HepG2 (cell line): ENCODE measurements around the gene MPP1. TPM values are rescaled to one million over a fixed set of nuclear protein-coding genes. Genes with fewer than 3 reads are reported as not detected.

Source experiments
- ATAC-seq: fragments of 200-7000 bp; cut with Tn5 transposase; 3 replicates; pipeline ENCODE4 v1.9.1; 2020; ENCODE audit warnings: mild to moderate bottlenecking, moderate library complexity
- BruUV-seq: library from RNA; stranded (reverse); fragments of 400-500 nt; replicated peaks from 2 replicates; lab custom pipeline; 2021; lab: Mats Ljungman, UMichigan
- CTCF ChIA-PET: fragments of 300-600 bp; formaldehyde crosslinking; extraction: SDS; loops from one replicate; lab custom pipeline; 2021; ENCODE audit warnings: low total read pairs, inconsistent platforms, low intra/inter-chr PET ratio; lab: Yijun Ruan, JAX
- POLR2A ChIA-PET: fragments of 350-600 bp; sonication (Branson Sonifier 250); formaldehyde crosslinking; loops from one replicate; lab custom pipeline; 2020; ENCODE audit warnings: antibody characterized with exemption, inconsistent platforms; lab: Yijun Ruan, JAX
- DNase-seq: peaks from one replicate; pipeline ENCODE4 v3.0.0-alpha.2; 2015; ENCODE audit warnings: low spot score
- FAIRE-seq: peaks from 3 replicates; lab custom pipeline; 2011; peaks lifted over from hg19 to GRCh38; lab: Jason Lieb, UNC
- H2AFZ ChIP-seq: one replicate; pipeline ENCODE4 v1.6.1; 2011; ENCODE audit warnings: low read length, inconsistent platforms
- H3K27ac ChIP-seq: fragments of 300-600 bp; 3 replicates; pipeline ENCODE4 v1.8.0; 2011; ENCODE audit warnings: mixed run types, mild to moderate bottlenecking, mixed read lengths, low read length, inconsistent platforms; ENCODE audit not compliant: insufficient read depth; ENCODE audit errors: extremely low read length
- H3K27me3 ChIP-seq, 2 experiments: fragments of 200-600 bp in 1 of 2; 2 replicates in 1 of 2; 3 replicates in 1 of 2; pipeline versions ENCODE4 v1.6.0 to v1.8.0; 2011; ENCODE audit warnings: low read length in 2 of 2, mild to moderate bottlenecking in 2 of 2, moderate library complexity in 2 of 2, inconsistent platforms in 1 of 2; ENCODE audit not compliant: insufficient read depth in 2 of 2, control insufficient read depth in 1 of 2
- H3K36me3 ChIP-seq, 2 experiments: fragments of 200-600 bp in 1 of 2; replicated peaks in 1 of 2; 2 replicates in 1 of 2; 3 replicates in 1 of 2; pipeline versions ENCODE4 v1.5.1 to v1.8.0; 2011; ENCODE audit warnings: low read length in 2 of 2, inconsistent platforms in 1 of 2; ENCODE audit not compliant: insufficient read depth in 2 of 2, control insufficient read depth in 1 of 2
- H3K4me1 ChIP-seq: 2 replicates; pipeline ENCODE4 v1.5.1; 2012; ENCODE audit warnings: low read length, inconsistent platforms; ENCODE audit not compliant: insufficient read depth
- H3K4me2 ChIP-seq: 2 replicates; pipeline ENCODE4 v1.6.0; 2011; ENCODE audit warnings: low read depth, low read length, inconsistent platforms
- H3K4me3 ChIP-seq, 3 experiments: fragments of 200-600 bp in 1 of 3; sonication (generic), shearing (Covaris generic) in 1 of 3; replicated peaks in 1 of 3; 2 replicates each; pipeline ENCODE4 v1.5.1; 2011 to 2016; ENCODE audit warnings: low read length in 3 of 3, inconsistent platforms in 2 of 3, low read depth in 2 of 3, mild to moderate bottlenecking in 2 of 3, control low read depth in 1 of 3, mixed read lengths in 1 of 3; ENCODE audit not compliant: insufficient read depth in 1 of 3
- H3K79me2 ChIP-seq: one replicate; pipeline ENCODE4 v1.6.1; 2011; ENCODE audit warnings: low read length, inconsistent platforms; ENCODE audit not compliant: insufficient read depth
- H3K9ac ChIP-seq: 2 replicates; pipeline ENCODE4 v1.6.0; 2011; ENCODE audit warnings: mild to moderate bottlenecking, low read depth, low read length, inconsistent platforms; ENCODE audit not compliant: insufficient read depth
- H3K9me3 ChIP-seq: 2 replicates; pipeline ENCODE4 v1.5.1; 2012; ENCODE audit warnings: mild to moderate bottlenecking, low read length
- H4K20me1 ChIP-seq: 2 replicates; pipeline ENCODE4 v1.6.0; 2011; ENCODE audit warnings: inconsistent platforms, mild to moderate bottlenecking, low read length, moderate library complexity; ENCODE audit not compliant: insufficient read depth
- AGO2 ChIP-seq: fragments of 200-400 bp; formaldehyde crosslinking; optimal IDR thresholded peaks from 2 replicates; pipeline ENCODE3; 2017; ENCODE audit warnings: mild to moderate bottlenecking, low read depth, low read length, moderate library complexity
- AHR ChIP-seq: IDR thresholded peaks from 2 replicates; pipeline ENCODE4 v1.6.1; 2018; ENCODE audit warnings: missing genetic modification reagents, missing compliant biosample characterization
- BORCS8-MEF2B ChIP-seq: sonication (generic); formaldehyde crosslinking; IDR thresholded peaks from 2 replicates; pipeline ENCODE4 v1.8.0; 2022; ENCODE audit warnings: mild to moderate bottlenecking, missing genetic modification reagents
- CREB1 ChIP-seq, 2 experiments: fragments of 450-650 bp in 1 of 2; IDR thresholded peaks; 2 replicates each; pipeline ENCODE4 v1.6.1; 2016 to 2017; ENCODE audit warnings: control low read depth in 1 of 2, mild to moderate bottlenecking in 1 of 2, missing compliant biosample characterization in 1 of 2, missing genetic modification characterization in 1 of 2
- EED ChIP-seq: sonication (generic); formaldehyde crosslinking; IDR thresholded peaks from 2 replicates; pipeline ENCODE4 v1.5.0; 2020; ENCODE audit warnings: mild to moderate bottlenecking, missing genetic modification reagents
- HNRNPK ChIP-seq: fragments of 200-400 bp; formaldehyde crosslinking; IDR thresholded peaks from 2 replicates; pipeline ENCODE4 v1.6.1; 2018; ENCODE audit warnings: low read length, low read depth, moderate library complexity, mild to moderate bottlenecking; ENCODE audit not compliant: poor library complexity, severe bottlenecking
- KAT8 ChIP-seq: IDR thresholded peaks from 2 replicates; pipeline ENCODE4 v1.6.1; 2016; ENCODE audit warnings: missing genetic modification reagents, missing compliant biosample characterization
- MAZ ChIP-seq, 2 experiments: sonication (generic) in 1 of 2; formaldehyde crosslinking in 1 of 2; IDR thresholded peaks; 2 replicates each; pipeline versions ENCODE4 v1.5.0 to v1.6.1; 2012 to 2020; ENCODE audit warnings: low read depth in 2 of 2, mild to moderate bottlenecking in 2 of 2, borderline replicate concordance in 1 of 2, improper control_type of control experiment in 1 of 2, low read length in 1 of 2, missing genetic modification reagents in 1 of 2, moderate library complexity in 1 of 2
- RFX3 ChIP-seq: IDR thresholded peaks from 2 replicates; pipeline ENCODE4 v1.6.1; 2016; ENCODE audit warnings: missing biosample characterization, missing genetic modification reagents
- SMAD3 ChIP-seq: sonication (generic); formaldehyde crosslinking; IDR thresholded peaks from 2 replicates; pipeline ENCODE4 v1.4.0; 2020; ENCODE audit warnings: missing genetic modification reagents
- ZNF382 ChIP-seq: sonication (generic); formaldehyde crosslinking; IDR thresholded peaks from 2 replicates; pipeline ENCODE4 v1.5.0; 2020; ENCODE audit warnings: missing genetic modification reagents, mild to moderate bottlenecking, borderline replicate concordance
- WGBS: methylation state at CpG from one replicate; pipeline ENCODE4 v1.1.6; 2017; ENCODE audit warnings: low lambda C conversion rate; 5-methylcytosine and 5-hydroxymethylcytosine counted together
- in situ Hi-C: cut with HindIII; loops from 2 replicates; pipeline ENCODE4 v1.10.0; 2017; ENCODE audit warnings: low pct_unique_long_range_greater_than_20kb; ENCODE audit not compliant: extremely low pct_ligation_motif_present
- intact Hi-C: fragments of 100-400 bp; cut with micrococcal nuclease; formaldehyde crosslinking; loops from one replicate; pipeline ENCODE4 v1.10.0; 2022; ENCODE audit not compliant: unreplicated experiment
- polyA plus RNA-seq, 8 experiments: library from polyadenylated mRNA; depleted of rRNA in 3 of 8; stranded (reverse) in 7 of 8; unstranded in 1 of 8; fragments of >200 nt; fragmentation: Illumina TruSeq in 4 of 8; extraction: Trizol in 4 of 8; gene quantifications; 2 replicates each; pipeline versions ENCODE4 v1.2.1 to v1.2.3, GENCODE V29; 2011 to 2016; ENCODE audit warnings: low read depth in 4 of 8, missing spikeins in 1 of 8, mixed read lengths in 1 of 8; ENCODE audit not compliant: insufficient read depth in 1 of 8
- total RNA-seq, 5 experiments: library from RNA; depleted of rRNA; stranded (reverse); fragments of >200 nt; fragmentation: Illumina TruSeq; extraction: Trizol; gene quantifications; 2 replicates each; pipeline ENCODE4 v1.2.3, GENCODE V29; 2016; ENCODE audit warnings: low read depth in 1 of 5
- TF ChIP-seq, protein P1 (sequence below): sonication (generic); formaldehyde crosslinking; IDR thresholded peaks from 2 replicates; pipeline ENCODE4 v1.4.0; 2020; ENCODE audit warnings: missing genetic modification reagents
- TF ChIP-seq, protein P2 (sequence below): sonication (generic); formaldehyde crosslinking; IDR thresholded peaks from 2 replicates; pipeline ENCODE4 v1.5.0; 2020; ENCODE audit warnings: missing genetic modification reagents, mild to moderate bottlenecking, borderline replicate concordance
- TF ChIP-seq, protein P3 (sequence below): sonication (generic); formaldehyde crosslinking; IDR thresholded peaks from 2 replicates; pipeline ENCODE4 v1.4.0; 2020; ENCODE audit warnings: missing genetic modification reagents, borderline replicate concordance
- TF ChIP-seq, protein P4 (sequence below): sonication (generic); formaldehyde crosslinking; IDR thresholded peaks from 2 replicates; pipeline ENCODE4 v1.8.0; 2023; ENCODE audit warnings: mild to moderate bottlenecking, missing genetic modification reagents

The MPP1 gene
- total and polyA plus RNA-seq, 2 of the 13 experiments (the other 11 are each of a cell fraction or from before 2014, with no cell fraction given): 7.8 to 8.1 TPM

DNA sequence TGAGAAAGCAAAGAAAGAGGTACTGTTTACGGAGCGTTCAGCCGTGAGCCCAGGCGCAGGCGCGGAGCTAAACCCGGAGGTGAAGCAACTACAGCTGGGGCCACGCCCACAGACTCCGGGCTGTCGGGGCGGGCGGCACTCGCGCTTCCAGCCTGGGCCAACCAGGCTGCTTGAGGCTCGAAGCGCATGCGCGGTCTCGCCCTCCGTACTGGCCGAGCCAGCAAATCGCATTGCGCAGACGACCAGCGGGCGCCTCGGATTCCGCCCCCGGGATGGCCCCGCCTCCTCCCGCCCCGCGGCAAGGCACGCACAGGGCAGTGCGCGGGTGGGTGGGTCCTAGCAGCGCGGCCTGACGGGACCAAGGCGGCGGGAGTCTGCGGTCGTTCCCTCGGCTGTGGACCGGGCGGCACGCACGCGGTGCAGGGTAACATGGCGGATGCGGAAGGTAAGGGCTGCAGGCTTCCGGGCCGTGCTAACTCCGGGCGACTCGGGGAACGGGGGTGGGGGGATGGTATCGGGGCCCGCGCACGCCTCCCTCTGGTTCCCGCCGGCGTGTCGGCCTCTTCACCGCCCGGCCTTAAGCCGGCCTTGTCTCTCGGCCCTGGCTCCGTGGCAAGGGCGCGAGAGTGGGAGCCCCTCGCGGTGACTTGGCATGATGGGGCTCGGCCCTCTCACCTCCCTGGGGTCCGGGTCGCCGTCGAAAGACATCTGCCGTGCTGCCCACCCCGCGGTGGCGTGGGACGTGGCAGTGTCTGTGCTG lies 42.6 kb downstream of the MPP1 start, which contains the start of gene DKC1:
TSS of gene DKC1 (plus strand) at position 328 of the 760 bp plus-strand sequence. CDS start at position 430, 102 bp downstream.
- DNase-seq (peak; percentile 88), ATAC-seq (peak; percentile 94), FAIRE-seq (no peak)
- Histone ChIP-seq H3K36me3 (peaks cover 7 to 25% of the 10 kb centered on the region in 2 experiments; a peak in 4 of 5 replicates), H3K79me2 (peaks cover 32% of the 10 kb centered on the region), H3K9me3 (no peaks in the 10 kb centered on the region), H4K20me1 (no peaks in the 10 kb centered on the region), H3K4me3 (peak within 1 kb of the TSS; percentile 46 to 69 (median 65); a peak in 5 of 6 replicates), H3K9ac (peak within 1 kb of the TSS; percentile 78), H3K4me1 (peaks cover 27% of the 10 kb centered on the region), H3K4me2 (peak within 1 kb of the TSS; percentile 84), H3K27me3 (no peaks in the 10 kb centered on the region; a peak in 1 of 5 replicates), H2AFZ (peak within 1 kb of the TSS; percentile 46), H3K27ac (peak within 1 kb of the TSS; percentile 77)
- POLR2A ChIA-PET: interaction anchor here (1.0 to 2.0 kb wide), 6 partner anchors 14 to 226 kb away, joined by 3 to 23 read pairs (median 4); partner anchors contain the start of genes IKBKG and MPP1
- intact Hi-C loops (loop anchor here (1.0 kb wide), 1 partner anchor 37 kb away; no protein-coding TSS in a partner anchor), in situ Hi-C loops (no loop called here)
- no CpG with 5 or more reads among the region's 84 CpGs for WGBS
- no TSS peak for BruUV-seq
- CTCF ChIA-PET: no interaction called here
- 0 out of 2 replicates have a peak, but pooled peaks have one; percentile 47 for TF ChIP-seq BORCS8-MEF2B
- TF ChIP-seq EED (CRISPR knock-in tag): 0 out of 2 replicates have a peak, but pooled peaks have one; percentile 78
- TF ChIP-seq, protein P1, sequence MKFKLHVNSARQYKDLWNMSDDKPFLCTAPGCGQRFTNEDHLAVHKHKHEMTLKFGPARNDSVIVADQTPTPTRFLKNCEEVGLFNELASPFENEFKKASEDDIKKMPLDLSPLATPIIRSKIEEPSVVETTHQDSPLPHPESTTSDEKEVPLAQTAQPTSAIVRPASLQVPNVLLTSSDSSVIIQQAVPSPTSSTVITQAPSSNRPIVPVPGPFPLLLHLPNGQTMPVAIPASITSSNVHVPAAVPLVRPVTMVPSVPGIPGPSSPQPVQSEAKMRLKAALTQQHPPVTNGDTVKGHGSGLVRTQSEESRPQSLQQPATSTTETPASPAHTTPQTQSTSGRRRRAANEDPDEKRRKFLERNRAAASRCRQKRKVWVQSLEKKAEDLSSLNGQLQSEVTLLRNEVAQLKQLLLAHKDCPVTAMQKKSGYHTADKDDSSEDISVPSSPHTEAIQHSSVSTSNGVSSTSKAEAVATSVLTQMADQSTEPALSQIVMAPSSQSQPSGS (CRISPR knock-in tag): no peak
- peak; percentile 80 for TF ChIP-seq AGO2
- TF ChIP-seq, protein P2, sequence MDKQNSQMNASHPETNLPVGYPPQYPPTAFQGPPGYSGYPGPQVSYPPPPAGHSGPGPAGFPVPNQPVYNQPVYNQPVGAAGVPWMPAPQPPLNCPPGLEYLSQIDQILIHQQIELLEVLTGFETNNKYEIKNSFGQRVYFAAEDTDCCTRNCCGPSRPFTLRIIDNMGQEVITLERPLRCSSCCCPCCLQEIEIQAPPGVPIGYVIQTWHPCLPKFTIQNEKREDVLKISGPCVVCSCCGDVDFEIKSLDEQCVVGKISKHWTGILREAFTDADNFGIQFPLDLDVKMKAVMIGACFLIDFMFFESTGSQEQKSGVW (CRISPR knock-in tag): no peak
- peak; percentile 36; the same call in 1 of the 2 replicates for TF ChIP-seq KAT8 (CRISPR knock-in tag)
- TF ChIP-seq CREB1 (IDR thresholded peaks at IDR 0.05): no peak
- no peak for TF ChIP-seq CREB1 (CRISPR knock-in tag; IDR thresholded peaks at IDR 0.05)
- TF ChIP-seq, protein P3, sequence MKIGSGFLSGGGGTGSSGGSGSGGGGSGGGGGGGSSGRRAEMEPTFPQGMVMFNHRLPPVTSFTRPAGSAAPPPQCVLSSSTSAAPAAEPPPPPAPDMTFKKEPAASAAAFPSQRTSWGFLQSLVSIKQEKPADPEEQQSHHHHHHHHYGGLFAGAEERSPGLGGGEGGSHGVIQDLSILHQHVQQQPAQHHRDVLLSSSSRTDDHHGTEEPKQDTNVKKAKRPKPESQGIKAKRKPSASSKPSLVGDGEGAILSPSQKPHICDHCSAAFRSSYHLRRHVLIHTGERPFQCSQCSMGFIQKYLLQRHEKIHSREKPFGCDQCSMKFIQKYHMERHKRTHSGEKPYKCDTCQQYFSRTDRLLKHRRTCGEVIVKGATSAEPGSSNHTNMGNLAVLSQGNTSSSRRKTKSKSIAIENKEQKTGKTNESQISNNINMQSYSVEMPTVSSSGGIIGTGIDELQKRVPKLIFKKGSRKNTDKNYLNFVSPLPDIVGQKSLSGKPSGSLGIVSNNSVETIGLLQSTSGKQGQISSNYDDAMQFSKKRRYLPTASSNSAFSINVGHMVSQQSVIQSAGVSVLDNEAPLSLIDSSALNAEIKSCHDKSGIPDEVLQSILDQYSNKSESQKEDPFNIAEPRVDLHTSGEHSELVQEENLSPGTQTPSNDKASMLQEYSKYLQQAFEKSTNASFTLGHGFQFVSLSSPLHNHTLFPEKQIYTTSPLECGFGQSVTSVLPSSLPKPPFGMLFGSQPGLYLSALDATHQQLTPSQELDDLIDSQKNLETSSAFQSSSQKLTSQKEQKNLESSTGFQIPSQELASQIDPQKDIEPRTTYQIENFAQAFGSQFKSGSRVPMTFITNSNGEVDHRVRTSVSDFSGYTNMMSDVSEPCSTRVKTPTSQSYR (CRISPR knock-in tag): no peak
- TF ChIP-seq AHR: peak; percentile 74; the same call in 1 of the 2 replicates
- no peak for TF ChIP-seq SMAD3 (CRISPR knock-in tag)
- TF ChIP-seq, protein P4, sequence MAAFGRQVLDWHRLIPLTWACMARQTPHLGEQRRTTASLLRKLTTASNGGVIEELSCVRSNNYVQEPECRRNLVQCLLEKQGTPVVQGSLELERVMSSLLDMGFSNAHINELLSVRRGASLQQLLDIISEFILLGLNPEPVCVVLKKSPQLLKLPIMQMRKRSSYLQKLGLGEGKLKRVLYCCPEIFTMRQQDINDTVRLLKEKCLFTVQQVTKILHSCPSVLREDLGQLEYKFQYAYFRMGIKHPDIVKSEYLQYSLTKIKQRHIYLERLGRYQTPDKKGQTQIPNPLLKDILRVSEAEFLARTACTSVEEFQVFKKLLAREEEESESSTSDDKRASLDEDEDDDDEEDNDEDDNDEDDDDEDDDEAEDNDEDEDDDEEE (CRISPR knock-in tag): peak; percentile 67; the same call in 1 of the 2 replicates
- no peak for TF ChIP-seq ZNF382 (CRISPR knock-in tag)
- 0 out of 2 replicates have a peak, but pooled peaks have one; percentile 17 for TF ChIP-seq MAZ (IDR thresholded peaks at IDR 0.05; ENCODE audit: borderline replicate concordance, low read depth, low read length)
- TF ChIP-seq MAZ (CRISPR knock-in tag; IDR thresholded peaks at IDR 0.05; ENCODE audit: low read depth): peak; percentile 37; the same call in 1 of the 2 replicates
- TF ChIP-seq HNRNPK: peak; percentile 15
- TF ChIP-seq RFX3: no peak
